Smooth muscle cell (in vitro differentiated cells): ENCODE measurements around the gene SPCS3. TPM values are rescaled to one million over a fixed set of nuclear protein-coding genes. Genes with fewer than 3 reads are reported as not detected.

Source experiments
- DNase-seq: peaks from one replicate; lab custom pipeline; 2025; ENCODE audit not compliant: unreplicated experiment; lab: John Stamatoyannopoulos, UW
- H2AFZ ChIP-seq: fragments of 200-600 bp; sonication (generic); 2 replicates; pipeline ENCODE4 v1.6.0; 2016; ENCODE audit warnings: antibody characterized with exemption, low read depth, mild to moderate bottlenecking
- H3F3A ChIP-seq: fragments of 200-600 bp; sonication (generic); 2 replicates; pipeline ENCODE4 v1.6.0; 2017; ENCODE audit warnings: antibody characterized with exemption, low read depth
- H3K27ac ChIP-seq: fragments of 200-600 bp; sonication (generic); 2 replicates; pipeline ENCODE4 v1.5.1; 2016; ENCODE audit warnings: low read depth, mild to moderate bottlenecking
- H3K27me3 ChIP-seq: fragments of 200-600 bp; sonication (generic); 2 replicates; pipeline ENCODE4 v1.6.1; 2016; ENCODE audit warnings: low read depth, mild to moderate bottlenecking
- H3K36me3 ChIP-seq: fragments of 200-600 bp; sonication (generic); 2 replicates; pipeline ENCODE4 v1.5.1; 2016; ENCODE audit warnings: low read depth
- H3K4me1 ChIP-seq: fragments of 200-600 bp; sonication (generic); 2 replicates; pipeline ENCODE4 v1.5.1; 2016; ENCODE audit warnings: low read depth
- H3K4me2 ChIP-seq: fragments of 200-600 bp; sonication (generic); 2 replicates; pipeline ENCODE4 v1.6.0; 2016; ENCODE audit warnings: mild to moderate bottlenecking
- H3K4me3 ChIP-seq: fragments of 200-600 bp; sonication (generic); 2 replicates; pipeline ENCODE4 v1.5.1; 2016; ENCODE audit warnings: mild to moderate bottlenecking
- H3K79me2 ChIP-seq: fragments of 200-600 bp; sonication (generic); 2 replicates; pipeline ENCODE4 v1.6.0; 2016; ENCODE audit warnings: low read depth, mild to moderate bottlenecking
- H3K9ac ChIP-seq: fragments of 200-600 bp; sonication (generic); 2 replicates; pipeline ENCODE4 v1.6.0; 2016; ENCODE audit warnings: low read depth
- H3K9me3 ChIP-seq: fragments of 200-600 bp; sonication (generic); replicated peaks from 2 replicates; pipeline ENCODE4 v1.5.1; 2016; ENCODE audit warnings: low read depth
- H4K20me1 ChIP-seq: fragments of 200-600 bp; sonication (generic); 2 replicates; pipeline ENCODE4 v1.6.0; 2016; ENCODE audit warnings: low read depth
- CTCF ChIP-seq: fragments of 200-600 bp; sonication (generic); IDR thresholded peaks from 2 replicates; pipeline ENCODE4 v1.5.1; 2017; ENCODE audit warnings: borderline replicate concordance, mild to moderate bottlenecking, antibody characterized with exemption; ENCODE audit not compliant: insufficient read depth, poor library complexity, severe bottlenecking
- WGBS: methylation state at CpG from one replicate; pipeline ENCODE4 v1.1.7; 2016; ENCODE audit warnings: low lambda C conversion rate; 5-methylcytosine and 5-hydroxymethylcytosine counted together
- polyA plus RNA-seq: library from polyadenylated mRNA; unstranded; fragments of >200 nt; fragmentation: Nextera tagmentation; extraction: Ambion mirVana; gene quantifications from 2 replicates; pipeline ENCODE4 v1.2.1, GENCODE V29; 2016
- total RNA-seq: library from RNA; depleted of rRNA; stranded (reverse); fragments of >200 nt; gene quantifications from 2 replicates; pipeline ENCODE4 v1.2.3, GENCODE V29; 2014

The SPCS3 gene
- total and polyA plus RNA-seq, 2 experiments from 2014 or later, result 116 to 195 TPM

DNA sequence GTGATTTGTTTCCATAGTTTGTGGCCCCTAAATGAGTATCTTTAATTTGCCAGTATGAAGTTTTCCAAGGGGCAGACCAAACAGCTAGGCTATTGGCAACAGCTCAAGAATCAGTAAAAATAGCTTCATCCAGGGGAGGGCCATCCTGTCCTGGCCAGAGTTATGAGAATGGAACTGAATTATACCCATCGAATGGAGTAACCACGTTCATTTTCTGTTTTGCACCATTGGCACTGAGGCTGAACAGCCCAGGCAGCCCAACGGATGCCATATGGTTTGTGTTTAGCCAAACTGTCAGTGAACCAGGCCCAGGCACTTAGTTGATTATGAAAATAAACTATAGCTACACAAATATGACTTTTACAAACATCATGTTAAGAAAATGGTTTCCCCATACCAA, 33.0 kb upstream of the SPCS3 start:
- TF ChIP-seq CTCF, result no peak
- no peak for DNase-seq
- H3K79me2 ChIP-seq, result no peaks in the 10 kb centered on the region
- H3K4me1 ChIP-seq, result no peaks in the 10 kb centered on the region
- H3K4me3 ChIP-seq, result no peak overlapping the region
- H3F3A ChIP-seq, result no peaks in the 10 kb centered on the region
- H2AFZ ChIP-seq, result no peak overlapping the region
- no peak overlapping the region for H3K4me2 ChIP-seq
- no peaks in the 10 kb centered on the region for H4K20me1 ChIP-seq
- no peak overlapping the region for H3K9ac ChIP-seq
- no peaks in the 10 kb centered on the region for H3K9me3 ChIP-seq
- no peaks in the 10 kb centered on the region for H3K36me3 ChIP-seq
- H3K27ac ChIP-seq, result no peak overlapping the region
- no peaks in the 10 kb centered on the region for H3K27me3 ChIP-seq
- WGBS, result 95% methylated on average over 3 of the region's 3 CpGs

GRCh38 chr4:176287546-176287945, 32.2 kb upstream of the SPCS3 start:
- no peaks in the 10 kb centered on the region for H3K9me3 ChIP-seq
- H3K27ac ChIP-seq, result no peak overlapping the region
- no peaks in the 10 kb centered on the region for H3K79me2 ChIP-seq
- H3K9ac ChIP-seq, result no peak overlapping the region
- no peaks in the 10 kb centered on the region for H3K36me3 ChIP-seq
- H3K4me3 ChIP-seq, result no peak overlapping the region
- H3K4me2 ChIP-seq, result no peak overlapping the region
- no peaks in the 10 kb centered on the region for H3K27me3 ChIP-seq
- no peaks in the 10 kb centered on the region for H4K20me1 ChIP-seq
- no peaks in the 10 kb centered on the region for H3F3A ChIP-seq
- no peak overlapping the region for H2AFZ ChIP-seq
- no peak for TF ChIP-seq CTCF
- no peak for DNase-seq
- no peaks in the 10 kb centered on the region for H3K4me1 ChIP-seq

DNA sequence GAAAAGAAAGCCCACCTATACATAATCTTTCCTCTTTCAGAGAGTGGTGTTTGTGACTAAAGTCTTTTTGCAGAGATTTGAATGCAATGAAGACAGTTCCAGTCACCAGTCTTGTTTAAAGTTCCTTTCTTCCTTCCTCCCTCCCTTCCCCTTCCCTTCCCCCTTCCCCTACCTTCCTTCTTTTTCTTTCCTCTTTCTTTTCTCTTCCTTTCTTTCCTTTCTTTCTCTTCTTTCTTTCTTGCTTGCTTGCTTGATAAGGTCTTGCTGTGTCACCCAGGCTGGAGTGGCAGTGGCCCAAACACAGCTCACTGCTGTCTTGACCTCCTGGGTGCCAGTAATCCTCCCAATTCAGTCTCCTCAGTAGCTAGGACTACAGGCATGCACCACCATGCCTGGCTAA, 31.7 kb upstream of the SPCS3 start:
- H3K9ac ChIP-seq, result no peak overlapping the region
- no peak for TF ChIP-seq CTCF
- H3K27ac ChIP-seq, result no peak overlapping the region
- H3K27me3 ChIP-seq, result no peaks in the 10 kb centered on the region
- H3K4me1 ChIP-seq, result no peaks in the 10 kb centered on the region
- no peaks in the 10 kb centered on the region for H3K9me3 ChIP-seq
- H2AFZ ChIP-seq, result no peak overlapping the region
- no peaks in the 10 kb centered on the region for H3K36me3 ChIP-seq
- H4K20me1 ChIP-seq, result no peaks in the 10 kb centered on the region
- H3F3A ChIP-seq, result no peaks in the 10 kb centered on the region
- DNase-seq, result no peak
- no peak overlapping the region for H3K4me2 ChIP-seq
- H3K79me2 ChIP-seq, result no peaks in the 10 kb centered on the region
- no peak overlapping the region for H3K4me3 ChIP-seq

- whole genome bisulfite sequencing, result 90% methylated on average over 6 of the region's 6 CpGs
Observed at GRCh38 chr4:176289561-176289960, 30.2 kb upstream of the SPCS3 start.

More at GRCh38 chr4:176289561-176289960, 30.2 kb upstream of the SPCS3 start:
- Histone ChIP-seq H4K20me1 (no peaks in the 10 kb centered on the region), H3K4me3 (no peak overlapping the region), H3F3A (no peaks in the 10 kb centered on the region), H3K9me3 (no peaks in the 10 kb centered on the region), H3K4me2 (no peak overlapping the region), H3K27me3 (no peaks in the 10 kb centered on the region), H2AFZ (no peak overlapping the region), H3K4me1 (no peaks in the 10 kb centered on the region), H3K79me2 (no peaks in the 10 kb centered on the region), H3K27ac (no peak overlapping the region), H3K9ac (no peak overlapping the region), H3K36me3 (no peaks in the 10 kb centered on the region)
- no peak for TF ChIP-seq CTCF
- no peak for DNase-seq
